ENCODE data around the gene FAM3A.

DNA sequence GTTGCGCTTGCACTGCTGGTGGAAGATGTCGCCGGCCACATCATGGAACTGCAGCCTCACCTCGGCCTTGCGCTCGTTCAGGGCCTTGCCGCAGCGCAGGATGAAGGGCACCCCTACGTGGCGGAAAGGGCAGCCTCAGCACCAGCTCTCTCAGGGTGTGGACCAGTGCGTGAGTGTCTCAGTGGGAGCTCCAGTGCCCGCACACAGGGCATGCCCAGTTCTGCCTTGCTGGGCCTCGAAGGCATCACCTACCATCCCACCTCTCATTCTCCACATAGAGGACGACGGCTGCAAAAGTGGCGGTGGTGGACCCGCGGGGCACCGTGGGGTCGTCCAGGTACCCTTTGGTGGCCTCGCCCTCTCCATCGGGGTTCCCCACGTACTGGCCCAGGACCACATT lies 16.7 kb upstream of the FAM3A start:
- no peak for TF ChIP-seq ZNF70 (CRISPR knock-in tag; IDR thresholded peaks at IDR 0.05)
- TF ChIP-seq ZC3H10 (CRISPR knock-in tag; IDR thresholded peaks at IDR 0.05), result no peak
- no peak for TF ChIP-seq SNAI2 (CRISPR knock-in tag; IDR thresholded peaks at IDR 0.05)
- TF ChIP-seq TOX (CRISPR knock-in tag; IDR thresholded peaks at IDR 0.05; ENCODE audit: borderline replicate concordance), result no peak
- TF ChIP-seq, protein P1, sequence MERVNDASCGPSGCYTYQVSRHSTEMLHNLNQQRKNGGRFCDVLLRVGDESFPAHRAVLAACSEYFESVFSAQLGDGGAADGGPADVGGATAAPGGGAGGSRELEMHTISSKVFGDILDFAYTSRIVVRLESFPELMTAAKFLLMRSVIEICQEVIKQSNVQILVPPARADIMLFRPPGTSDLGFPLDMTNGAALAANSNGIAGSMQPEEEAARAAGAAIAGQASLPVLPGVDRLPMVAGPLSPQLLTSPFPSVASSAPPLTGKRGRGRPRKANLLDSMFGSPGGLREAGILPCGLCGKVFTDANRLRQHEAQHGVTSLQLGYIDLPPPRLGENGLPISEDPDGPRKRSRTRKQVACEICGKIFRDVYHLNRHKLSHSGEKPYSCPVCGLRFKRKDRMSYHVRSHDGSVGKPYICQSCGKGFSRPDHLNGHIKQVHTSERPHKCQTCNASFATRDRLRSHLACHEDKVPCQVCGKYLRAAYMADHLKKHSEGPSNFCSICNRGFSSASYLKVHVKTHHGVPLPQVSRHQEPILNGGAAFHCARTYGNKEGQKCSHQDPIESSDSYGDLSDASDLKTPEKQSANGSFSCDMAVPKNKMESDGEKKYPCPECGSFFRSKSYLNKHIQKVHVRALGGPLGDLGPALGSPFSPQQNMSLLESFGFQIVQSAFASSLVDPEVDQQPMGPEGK (CRISPR knock-in tag; IDR thresholded peaks at IDR 0.05; ENCODE audit: borderline replicate concordance), result no peak
- no peak for TF ChIP-seq ZFP3 (CRISPR knock-in tag; IDR thresholded peaks at IDR 0.05)
- no peak for TF ChIP-seq TCF4 (CRISPR knock-in tag; IDR thresholded peaks at IDR 0.05; ENCODE audit: borderline replicate concordance)
- no peak for TF ChIP-seq PPARA (CRISPR knock-in tag; IDR thresholded peaks at IDR 0.05; ENCODE audit: borderline replicate concordance)
- no peak for TF ChIP-seq ZFP30 (CRISPR knock-in tag; IDR thresholded peaks at IDR 0.05)
- TF ChIP-seq, protein P2, sequence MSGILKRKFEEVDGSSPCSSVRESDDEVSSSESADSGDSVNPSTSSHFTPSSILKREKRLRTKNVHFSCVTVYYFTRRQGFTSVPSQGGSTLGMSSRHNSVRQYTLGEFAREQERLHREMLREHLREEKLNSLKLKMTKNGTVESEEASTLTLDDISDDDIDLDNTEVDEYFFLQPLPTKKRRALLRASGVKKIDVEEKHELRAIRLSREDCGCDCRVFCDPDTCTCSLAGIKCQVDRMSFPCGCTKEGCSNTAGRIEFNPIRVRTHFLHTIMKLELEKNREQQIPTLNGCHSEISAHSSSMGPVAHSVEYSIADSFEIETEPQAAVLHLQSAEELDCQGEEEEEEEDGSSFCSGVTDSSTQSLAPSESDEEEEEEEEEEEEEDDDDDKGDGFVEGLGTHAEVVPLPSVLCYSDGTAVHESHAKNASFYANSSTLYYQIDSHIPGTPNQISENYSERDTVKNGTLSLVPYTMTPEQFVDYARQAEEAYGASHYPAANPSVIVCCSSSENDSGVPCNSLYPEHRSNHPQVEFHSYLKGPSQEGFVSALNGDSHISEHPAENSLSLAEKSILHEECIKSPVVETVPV (CRISPR knock-in tag; IDR thresholded peaks at IDR 0.05), result no peak
- TF ChIP-seq ARNTL (CRISPR knock-in tag; IDR thresholded peaks at IDR 0.05; ENCODE audit: borderline replicate concordance, low read depth), result no peak
- TF ChIP-seq GLIS3 (CRISPR knock-in tag; IDR thresholded peaks at IDR 0.05), result no peak
- TF ChIP-seq, protein P3, sequence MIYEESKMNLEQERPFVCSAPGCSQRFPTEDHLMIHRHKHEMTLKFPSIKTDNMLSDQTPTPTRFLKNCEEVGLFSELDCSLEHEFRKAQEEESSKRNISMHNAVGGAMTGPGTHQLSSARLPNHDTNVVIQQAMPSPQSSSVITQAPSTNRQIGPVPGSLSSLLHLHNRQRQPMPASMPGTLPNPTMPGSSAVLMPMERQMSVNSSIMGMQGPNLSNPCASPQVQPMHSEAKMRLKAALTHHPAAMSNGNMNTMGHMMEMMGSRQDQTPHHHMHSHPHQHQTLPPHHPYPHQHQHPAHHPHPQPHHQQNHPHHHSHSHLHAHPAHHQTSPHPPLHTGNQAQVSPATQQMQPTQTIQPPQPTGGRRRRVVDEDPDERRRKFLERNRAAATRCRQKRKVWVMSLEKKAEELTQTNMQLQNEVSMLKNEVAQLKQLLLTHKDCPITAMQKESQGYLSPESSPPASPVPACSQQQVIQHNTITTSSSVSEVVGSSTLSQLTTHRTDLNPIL (CRISPR knock-in tag; IDR thresholded peaks at IDR 0.05; ENCODE audit: low read depth), result no peak
- no peak for TF ChIP-seq ISL1 (CRISPR knock-in tag; IDR thresholded peaks at IDR 0.05)
